GM11168 (cell line): ENCODE results near the gene TXNDC12.

ENCODE experiments used
- in situ Hi-C: fragments of 300-500 bp; cut with MboI; formaldehyde crosslinking; loops from one replicate; pipeline ENCODE4 v1.12.0; 2022; ENCODE audit warnings: low sequenced_read_pairs; ENCODE audit not compliant: unreplicated experiment

TXNDC12 gene

DNA sequence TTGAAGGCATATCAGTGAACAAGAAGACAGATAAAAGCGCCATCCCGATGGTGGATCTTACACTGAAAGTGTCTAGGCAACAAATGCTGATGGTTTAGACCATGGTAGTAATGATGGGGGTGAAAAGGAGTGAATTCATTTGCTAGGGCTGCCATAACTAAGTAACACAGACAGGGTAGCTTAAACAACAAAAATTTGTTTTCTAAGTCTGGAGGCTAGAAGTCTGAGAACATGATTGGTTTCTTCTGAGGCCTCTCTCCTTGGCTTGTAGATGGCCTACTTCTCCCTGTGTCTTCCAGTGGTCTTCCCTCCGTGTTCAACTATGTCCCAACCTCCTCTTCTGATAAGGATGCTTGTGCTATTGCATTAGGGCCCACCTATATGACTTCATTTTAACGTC lies 51.1 kb downstream of the TXNDC12 start:
- in situ Hi-C loops = no loop called here

DNA sequence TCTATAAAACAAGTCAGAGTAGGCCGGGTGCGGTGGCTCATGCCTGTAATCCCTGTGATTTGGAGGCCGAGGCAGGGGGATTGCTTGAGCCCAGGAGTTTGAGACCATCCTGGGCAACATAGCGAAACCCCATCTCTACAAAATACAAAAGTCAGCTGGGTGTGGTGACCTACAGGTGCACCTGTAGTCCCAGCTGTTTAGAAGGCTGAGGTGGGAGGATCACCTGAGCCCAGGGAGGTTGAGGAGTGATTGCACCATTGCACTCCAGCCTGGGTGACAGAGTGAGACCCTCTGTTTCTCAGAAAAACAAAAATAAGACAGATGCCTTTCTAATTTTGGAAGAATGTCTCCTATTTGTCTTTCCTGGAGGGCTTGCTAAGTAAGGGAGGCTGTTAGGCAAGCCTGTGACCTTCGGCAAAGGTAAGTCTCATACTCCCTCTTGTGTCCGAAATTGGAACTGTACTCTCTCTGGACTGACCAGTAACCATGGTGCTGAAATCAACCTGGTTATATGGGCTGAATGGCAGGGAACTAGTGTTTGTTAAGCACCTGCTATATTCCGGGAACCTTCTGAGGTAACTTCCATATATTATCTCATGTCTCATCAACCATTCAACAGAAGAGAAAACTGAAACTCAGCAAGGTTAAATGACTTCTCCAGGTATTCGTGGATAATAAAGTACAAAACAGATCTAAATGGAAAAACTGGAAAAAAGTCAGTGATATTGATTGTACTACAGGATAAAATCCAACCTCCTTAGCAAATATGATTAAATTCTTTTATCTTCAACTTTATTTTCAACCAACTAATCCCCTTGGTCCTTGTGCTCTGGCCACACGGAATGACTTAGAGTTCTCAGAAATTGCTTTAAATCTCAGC lies 52.7 kb downstream of the TXNDC12 start:
- in situ Hi-C loops = no loop called here

- in situ Hi-C loops = no loop called here
These were observed 56.3 kb downstream of the TXNDC12 start for GRCh38 chr1:51998701-51999100.

DNA sequence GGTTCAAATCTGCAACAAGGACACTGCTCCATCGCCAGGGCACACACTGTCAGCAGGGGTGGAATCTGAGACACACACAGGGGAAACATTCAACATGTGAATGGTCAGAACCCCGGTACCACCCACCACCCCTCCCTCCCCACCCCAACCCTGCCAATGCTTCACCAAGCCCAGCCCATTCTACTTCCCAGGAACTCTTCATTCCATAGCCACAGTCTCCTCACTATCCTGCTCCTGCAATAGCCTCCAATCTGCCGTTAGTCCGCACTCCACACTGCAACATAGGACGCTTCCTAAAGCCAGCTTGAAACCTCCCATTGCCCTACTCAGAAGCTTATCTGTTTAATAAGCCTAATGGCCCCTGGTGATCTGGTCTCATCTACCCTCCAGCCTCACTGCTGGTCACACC lies 57.0 kb downstream of the TXNDC12 start:
- in situ Hi-C loops = no loop called here

DNA sequence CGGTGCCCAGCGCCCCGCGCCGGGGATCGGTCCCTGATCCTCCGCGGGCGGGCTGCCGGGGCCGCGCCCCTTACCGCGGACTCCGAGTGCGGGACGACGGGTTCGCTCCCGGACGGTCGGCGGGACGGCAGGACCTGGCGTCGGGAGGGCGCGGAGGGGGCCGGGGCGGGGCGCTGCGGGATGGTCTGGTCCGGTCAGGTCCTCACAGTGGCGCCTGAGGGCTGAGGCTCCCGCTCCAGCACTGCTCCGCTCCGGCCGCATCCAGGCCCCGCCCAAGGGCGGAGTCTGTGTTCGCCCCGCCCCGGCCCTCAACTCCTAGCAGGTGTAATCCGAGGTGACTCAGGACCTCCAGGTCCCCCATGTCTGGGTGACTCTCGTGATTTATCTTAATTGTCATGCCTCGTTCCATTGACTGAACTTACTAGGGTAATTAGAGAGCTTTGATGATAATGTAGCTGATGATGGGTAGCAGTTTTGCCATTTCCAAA lies 64.5 kb downstream of the TXNDC12 start, which contains the start of gene RAB3B:
TSS of gene RAB3B (minus strand) at position 223 of the 488 bp plus-strand sequence. CDS start 13,583 bp downstream, outside the sequence.
- in situ Hi-C loops = loop anchor here (5.0 kb wide), 1 partner anchor 33 kb away; no protein-coding TSS in a partner anchor

DNA sequence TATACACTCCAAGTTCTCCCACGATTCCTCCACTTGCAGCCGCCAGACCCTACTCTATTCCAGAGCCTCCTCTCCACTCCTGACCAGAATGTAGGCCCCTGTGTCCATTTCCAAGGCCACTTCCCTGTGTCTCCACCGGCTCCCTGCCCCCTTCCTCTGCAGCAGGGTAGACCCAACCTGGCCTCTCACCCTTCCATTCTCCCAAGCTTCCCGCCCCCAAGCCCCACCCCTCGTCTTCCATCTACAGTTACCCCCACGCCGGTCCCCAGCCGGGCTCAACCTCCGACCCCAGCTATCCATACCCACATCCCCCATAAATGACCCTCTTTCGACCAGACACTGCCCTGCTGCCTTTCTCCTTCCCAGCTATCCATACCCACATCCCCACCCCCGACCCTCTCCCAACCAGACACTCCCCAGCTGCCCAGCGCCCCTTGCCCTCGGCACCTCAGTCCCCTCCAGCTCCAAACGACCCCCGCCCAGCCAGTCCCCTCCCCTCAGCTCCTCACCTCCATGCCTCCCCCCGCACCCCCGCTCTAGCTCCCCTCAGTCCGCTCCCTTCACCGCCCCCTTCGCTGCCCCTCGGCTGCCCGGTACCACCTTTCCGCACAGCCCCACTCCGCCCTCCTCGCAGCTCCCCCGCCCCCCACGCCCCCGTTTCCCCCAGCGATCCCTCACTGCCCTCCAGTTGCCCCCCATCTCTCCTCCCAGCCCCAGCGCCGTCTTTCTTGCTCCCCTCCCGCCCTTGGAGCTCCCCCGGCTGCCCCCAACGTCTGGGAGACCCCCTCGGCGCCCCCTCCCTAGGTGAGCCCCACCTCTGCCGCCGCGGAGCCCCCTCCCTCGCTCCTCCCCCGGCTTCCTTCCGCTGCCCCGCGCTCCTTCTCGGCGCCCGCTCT lies 65.2 kb downstream of the TXNDC12 start:
- in situ Hi-C loops = loop anchor here (5.0 kb wide), 1 partner anchor 33 kb away; no protein-coding TSS in a partner anchor

GRCh38 chr1:51988254-51988653 lies 66.7 kb downstream of the TXNDC12 start:
- in situ Hi-C loops = no loop called here

GRCh38 chr1:51986718-51987117 lies 68.3 kb downstream of the TXNDC12 start:
- in situ Hi-C loops = no loop called here

DNA sequence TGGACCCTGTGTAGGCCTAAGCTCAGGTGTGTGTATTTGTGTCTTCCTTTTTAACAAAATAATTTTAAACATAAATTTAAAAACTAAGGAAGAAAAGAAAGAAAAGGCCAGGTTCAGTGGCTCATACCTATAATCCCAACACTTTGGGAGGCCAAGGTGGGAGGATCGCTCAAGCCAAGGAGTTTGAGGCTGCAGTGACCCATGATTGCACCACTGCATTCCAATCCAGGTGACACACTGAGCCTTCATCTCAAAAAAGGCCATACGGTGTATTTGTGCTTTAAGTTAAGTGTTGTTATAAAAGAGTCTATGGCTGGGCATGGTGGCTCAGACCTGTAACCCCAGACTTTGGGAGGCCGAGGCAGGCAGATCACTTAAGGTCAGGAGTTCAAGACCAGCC lies 72.8 kb downstream of the TXNDC12 start:
- in situ Hi-C loops = no loop called here

- in situ Hi-C loops = no loop called here
These were observed 73.4 kb downstream of the TXNDC12 start for GRCh38 chr1:51981555-51981954.

DNA sequence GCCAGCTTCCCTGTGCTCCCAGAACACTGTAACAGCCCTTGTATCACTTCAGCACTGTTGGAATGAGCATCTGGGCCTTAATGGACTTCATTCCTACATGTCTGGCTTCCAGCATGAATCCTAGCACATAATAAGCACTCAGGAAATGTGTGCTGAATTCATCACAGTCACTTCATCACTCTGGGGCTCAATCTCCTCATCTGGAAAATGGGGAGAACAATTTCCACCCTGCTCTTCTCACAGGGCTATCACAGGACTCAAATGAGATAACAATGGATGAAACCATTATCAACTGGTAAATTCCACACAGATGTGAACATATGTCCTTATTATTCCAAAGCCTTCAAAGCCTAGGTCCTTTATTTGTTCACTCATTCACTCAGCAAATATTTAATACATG lies 76.9 kb downstream of the TXNDC12 start:
- in situ Hi-C loops = no loop called here

DNA sequence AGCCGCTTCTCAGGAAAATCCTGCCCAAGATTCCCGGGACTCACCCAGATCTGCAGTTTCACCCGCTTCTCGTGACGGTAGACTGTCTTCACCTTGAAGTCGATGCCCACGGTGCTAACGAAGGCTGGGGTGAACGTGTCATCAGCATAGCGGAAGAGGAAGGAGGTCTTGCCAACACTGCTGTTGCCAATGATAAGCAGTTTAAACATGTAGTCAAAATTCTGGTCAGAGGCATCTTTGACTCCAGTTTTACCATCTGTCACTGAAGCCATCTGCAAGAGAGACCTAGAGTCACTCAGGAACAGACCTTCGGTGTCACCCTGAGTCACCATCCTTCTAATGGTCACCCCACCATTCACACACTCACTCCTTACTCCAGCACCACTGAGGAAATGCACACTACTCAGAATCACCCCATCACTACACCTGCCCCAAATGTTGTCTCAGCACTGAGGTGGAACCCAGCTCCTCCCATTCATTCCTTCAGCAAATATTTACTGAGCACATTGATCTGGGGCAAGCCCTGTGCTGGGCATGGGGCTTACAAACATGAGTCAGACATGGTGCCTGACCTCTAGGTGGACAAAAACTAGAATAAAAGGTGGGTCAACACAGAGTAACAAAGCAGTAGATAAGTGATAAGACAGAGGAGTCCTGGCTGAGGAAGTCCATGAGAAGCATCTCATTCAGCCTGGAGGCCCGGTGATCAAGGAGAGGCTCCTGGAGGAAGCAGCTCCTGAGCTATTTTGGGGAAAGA lies 78.0 kb downstream of the TXNDC12 start:
- in situ Hi-C loops = no loop called here

GRCh38 chr1:51973587-51974474 lies 81.2 kb downstream of the TXNDC12 start:
- in situ Hi-C loops = no loop called here
